GM23338 (cell line): ENCODE measurements around the gene EBF4. TPM values are rescaled to one million over a fixed set of nuclear protein-coding genes. Genes with fewer than 3 reads are reported as not detected.

Experiments
- ATAC-seq: fragments of 200-7000 bp; cut with Tn5 transposase; 3 replicates; pipeline ENCODE4 v1.9.1; 2020
- DNase-seq: peaks from one replicate; pipeline ENCODE4 v3.0.0-alpha.2; 2015; ENCODE audit warnings: low spot score
- H2AFZ ChIP-seq: fragments of 200-600 bp; sonication (generic); 2 replicates; pipeline ENCODE4 v1.8.0; 2016; ENCODE audit warnings: antibody characterized with exemption, mild to moderate bottlenecking, moderate library complexity
- H3F3A ChIP-seq: fragments of 200-600 bp; sonication (generic); replicated peaks from 2 replicates; pipeline ENCODE4 v1.8.0; 2017; ENCODE audit warnings: antibody characterized with exemption, mixed run types, low read depth
- H3K27ac ChIP-seq: fragments of 200-600 bp; sonication (generic); 2 replicates; pipeline ENCODE4 v1.6.1; 2016; ENCODE audit warnings: low read depth
- H3K27me3 ChIP-seq: fragments of 200-600 bp; sonication (generic); 2 replicates; pipeline ENCODE4 v1.8.0; 2016; ENCODE audit warnings: mild to moderate bottlenecking, mixed run types, moderate library complexity; ENCODE audit not compliant: insufficient read depth
- H3K36me3 ChIP-seq: fragments of 200-600 bp; sonication (generic); 2 replicates; pipeline ENCODE4 v1.8.0; 2016; ENCODE audit warnings: mild to moderate bottlenecking; ENCODE audit not compliant: insufficient read depth
- H3K4me1 ChIP-seq: fragments of 200-600 bp; sonication (generic); 2 replicates; pipeline ENCODE4 v1.8.0; 2016; ENCODE audit warnings: mild to moderate bottlenecking, moderate library complexity; ENCODE audit not compliant: insufficient read depth
- H3K4me2 ChIP-seq: fragments of 200-600 bp; sonication (generic); 2 replicates; pipeline ENCODE4 v1.7.1; 2017; ENCODE audit warnings: mixed run types
- H3K4me3 ChIP-seq: fragments of 200-600 bp; sonication (generic); 2 replicates; pipeline ENCODE4 v1.6.1; 2016; ENCODE audit warnings: mixed run types
- H3K79me2 ChIP-seq: fragments of 200-600 bp; sonication (generic); replicated peaks from 2 replicates; pipeline ENCODE4 v1.8.0; 2017; ENCODE audit warnings: mild to moderate bottlenecking; ENCODE audit not compliant: insufficient read depth
- H3K9me2 ChIP-seq: fragments of 200-600 bp; sonication (generic); 2 replicates; pipeline ENCODE4 v1.8.0; 2017; ENCODE audit not compliant: insufficient read depth
- H4K20me1 ChIP-seq: fragments of 200-600 bp; sonication (generic); replicated peaks from 2 replicates; pipeline ENCODE4 v1.8.0; 2017; ENCODE audit warnings: mild to moderate bottlenecking; ENCODE audit not compliant: insufficient read depth
- H3K27ac Mint-ChIP-seq: 2 replicates; pipeline ENCODE4 v1.8.0; 2020; ENCODE audit warnings: inconsistent platforms, mild to moderate bottlenecking, moderate library complexity, mixed read lengths
- H3K27me3 Mint-ChIP-seq: 3 replicates; pipeline ENCODE4 v1.8.0; 2022; ENCODE audit warnings: low read depth, mild to moderate bottlenecking, moderate library complexity, mixed read lengths, inconsistent platforms; ENCODE audit not compliant: insufficient read depth, poor library complexity
- H3K36me3 Mint-ChIP-seq: 3 replicates; pipeline ENCODE4 v1.8.0; 2021; ENCODE audit warnings: low read depth, mild to moderate bottlenecking, inconsistent platforms, moderate library complexity, mixed read lengths
- H3K4me1 Mint-ChIP-seq: 3 replicates; pipeline ENCODE4 v1.8.0; 2020; ENCODE audit warnings: mild to moderate bottlenecking, inconsistent platforms, mixed read lengths
- H3K4me3 Mint-ChIP-seq: 3 replicates; pipeline ENCODE4 v1.8.0; 2021; ENCODE audit warnings: moderate library complexity, mild to moderate bottlenecking, inconsistent platforms, mixed read lengths
- H3K9me3 Mint-ChIP-seq: 3 replicates; pipeline ENCODE4 v1.8.0; 2020; ENCODE audit warnings: moderate library complexity, mild to moderate bottlenecking, inconsistent platforms, mixed read lengths
- CREB1 ChIP-seq: fragments of 250-450 bp; sonication (Bioruptor Pico); IDR thresholded peaks from 2 replicates; pipeline ENCODE4 v1.5.0; 2020; ENCODE audit warnings: low read depth, mild to moderate bottlenecking, moderate library complexity
- ETS1 ChIP-seq: IDR thresholded peaks from 2 replicates; pipeline ENCODE4 v1.6.1; 2016; ENCODE audit warnings: antibody characterized with exemption
- EZH2 ChIP-seq: fragments of 200-600 bp; sonication (generic); IDR thresholded peaks from one replicate; pipeline ENCODE4 v1.8.0; 2017; ENCODE audit warnings: antibody characterized with exemption, mild to moderate bottlenecking, low read depth; ENCODE audit not compliant: unreplicated experiment
- EZH2phosphoT487 ChIP-seq: fragments of 200-600 bp; sonication (generic); IDR thresholded peaks from one replicate; pipeline ENCODE4 v1.8.1; 2018; ENCODE audit warnings: antibody characterized with exemption; ENCODE audit not compliant: unreplicated experiment
- JUNB ChIP-seq: IDR thresholded peaks from one replicate; pipeline ENCODE4 v1.6.1; 2016; ENCODE audit warnings: antibody characterized with exemption; ENCODE audit not compliant: unreplicated experiment
- POLR2AphosphoS5 ChIP-seq: IDR thresholded peaks from 2 replicates; pipeline ENCODE4 v1.6.1; 2016; ENCODE audit warnings: antibody characterized with exemption, low read depth
- REST ChIP-seq: IDR thresholded peaks from one replicate; pipeline ENCODE4 v1.6.1; 2018; ENCODE audit warnings: antibody characterized with exemption; ENCODE audit not compliant: unreplicated experiment
- STAT1 ChIP-seq: IDR thresholded peaks from one replicate; pipeline ENCODE4 v1.6.1; 2016; ENCODE audit warnings: antibody characterized with exemption; ENCODE audit not compliant: unreplicated experiment
- ZNF114 ChIP-seq: fragments of 250-450 bp; sonication (Bioruptor Pico); IDR thresholded peaks from 2 replicates; pipeline ENCODE4 v1.5.0; 2020; ENCODE audit warnings: mild to moderate bottlenecking, moderate library complexity
- ZNF331 ChIP-seq: fragments of 250-450 bp; sonication (Bioruptor Pico); IDR thresholded peaks from 2 replicates; pipeline ENCODE4 v1.5.0; 2020; ENCODE audit warnings: low read depth, mild to moderate bottlenecking, moderate library complexity
- polyA plus RNA-seq: library from polyadenylated mRNA; unstranded; fragments of >200 nt; fragmentation: Nextera tagmentation; extraction: Ambion mirVana; gene quantifications from 2 replicates; pipeline ENCODE4 v1.2.1, GENCODE V29; 2016
- total RNA-seq: library from RNA; depleted of rRNA; stranded (reverse); fragments of >200 nt; shearing (Covaris generic); gene quantifications from 2 replicates; pipeline ENCODE4 v1.2.3, GENCODE V29; 2014
- TF ChIP-seq, protein P1 (sequence below), 2 experiments: fragments of 200-600 bp in 1 of 2; sonication (generic) in 1 of 2; conservative IDR thresholded peaks; 2 replicates each; pipeline versions ENCODE4 v1.5.1 to v1.6.1; 2016 to 2017; ENCODE audit warnings: antibody characterized with exemption in 2 of 2, low read depth in 2 of 2, mild to moderate bottlenecking in 2 of 2, moderate library complexity in 1 of 2

The EBF4 gene
- total and polyA plus RNA-seq, 2 experiments from 2014 or later, result 0.66 to 1.6 TPM

GRCh38 chr20:2798814-2799213, 106.2 kb downstream of the EBF4 start:
- H3K27ac Mint-ChIP-seq, result no peak overlapping the region
- no peak overlapping the region for H3K27ac ChIP-seq
- no peaks in the 10 kb centered on the region for H3K36me3 ChIP-seq
- H3K27me3 Mint-ChIP-seq, result peaks cover 42% of the 10 kb centered on the region
- no peak overlapping the region; the same call in 1 of the 2 replicates for H2AFZ ChIP-seq
- ATAC-seq, result peak; percentile 13
- H3F3A ChIP-seq, result 0 out of 2 replicates have a peak, but pooled peaks cover 4% of the 10 kb centered on the region
- TF ChIP-seq CREB1 (CRISPR knock-in tag) (no peak), POLR2AphosphoS5 (no peak), EZH2 (no peak), JUNB (no peak), STAT1 (no peak), ZNF331 (CRISPR knock-in tag) (no peak), EZH2phosphoT487 (no peak), REST (no peak), ETS1 (no peak), ZNF114 (CRISPR knock-in tag) (no peak)
- peaks cover 26% of the 10 kb centered on the region for H3K4me1 Mint-ChIP-seq
- H3K36me3 Mint-ChIP-seq, result peaks cover 33% of the 10 kb centered on the region
- peaks cover 49% of the 10 kb centered on the region for H3K27me3 ChIP-seq
- DNase-seq, result peak; percentile 45
- peak overlapping the region; percentile 97 for H3K4me3 Mint-ChIP-seq
- H3K9me2 ChIP-seq, result no peaks in the 10 kb centered on the region
- H3K9me3 Mint-ChIP-seq, result no peaks in the 10 kb centered on the region
- peak overlapping the region; percentile 98; the same call in 1 of the 2 replicates for H3K4me2 ChIP-seq
- peak overlapping the region; percentile 79; the same call in 1 of the 2 replicates for H3K4me3 ChIP-seq
- H3K79me2 ChIP-seq, result no peaks in the 10 kb centered on the region
- peaks cover 3% of the 10 kb centered on the region; the same call in 1 of the 2 replicates for H4K20me1 ChIP-seq
- H3K4me1 ChIP-seq, result peaks cover 19% of the 10 kb centered on the region; the same call in 1 of the 2 replicates

DNA sequence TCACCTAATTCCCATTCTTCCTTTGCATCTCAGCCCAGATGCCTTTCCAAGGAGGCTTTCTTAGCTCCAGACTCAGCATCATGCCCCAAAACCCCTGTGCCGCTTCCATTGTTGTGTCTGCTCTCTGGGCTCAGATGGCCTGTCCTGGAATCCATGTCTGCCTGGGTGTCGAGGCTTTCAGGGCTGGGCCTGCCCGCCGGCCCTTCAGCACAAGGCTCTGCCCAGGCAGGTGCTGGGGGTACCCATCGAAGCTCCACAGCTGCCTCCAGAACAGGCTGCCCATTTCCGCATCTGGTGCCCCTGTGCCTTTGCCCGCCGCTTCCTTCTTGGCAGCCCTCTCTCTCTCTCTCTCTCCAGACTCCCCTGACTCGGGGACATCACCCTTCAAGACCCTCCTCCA, 106.7 kb downstream of the EBF4 start:
- H3K27ac ChIP-seq, result no peak overlapping the region
- peak overlapping the region; percentile 98 for H3K4me2 ChIP-seq
- peaks cover 20% of the 10 kb centered on the region for H3K4me1 ChIP-seq
- ATAC-seq (no peak; the same call in 1 of the 3 replicates), DNase-seq (peak; percentile 17)
- H3K79me2 ChIP-seq, result no peaks in the 10 kb centered on the region
- peak overlapping the region; percentile 97 for H2AFZ ChIP-seq
- Mint-ChIP-seq H3K36me3 (peaks cover 33% of the 10 kb centered on the region), H3K9me3 (no peaks in the 10 kb centered on the region), H3K27me3 (peaks cover 47% of the 10 kb centered on the region), H3K27ac (no peak overlapping the region), H3K4me1 (peaks cover 27% of the 10 kb centered on the region), H3K4me3 (peak overlapping the region; percentile 97)
- H3K36me3 ChIP-seq, result no peaks in the 10 kb centered on the region
- peak overlapping the region; percentile 79 for H3K4me3 ChIP-seq
- 0 out of 2 replicates have a peak, but pooled peaks cover 4% of the 10 kb centered on the region for H3F3A ChIP-seq
- peaks cover 54% of the 10 kb centered on the region for H3K27me3 ChIP-seq
- H4K20me1 ChIP-seq, result peaks cover 3% of the 10 kb centered on the region; the same call in 1 of the 2 replicates
- TF ChIP-seq REST (no peak), ETS1 (no peak), CREB1 (CRISPR knock-in tag) (no peak)
- TF ChIP-seq, protein P1, sequence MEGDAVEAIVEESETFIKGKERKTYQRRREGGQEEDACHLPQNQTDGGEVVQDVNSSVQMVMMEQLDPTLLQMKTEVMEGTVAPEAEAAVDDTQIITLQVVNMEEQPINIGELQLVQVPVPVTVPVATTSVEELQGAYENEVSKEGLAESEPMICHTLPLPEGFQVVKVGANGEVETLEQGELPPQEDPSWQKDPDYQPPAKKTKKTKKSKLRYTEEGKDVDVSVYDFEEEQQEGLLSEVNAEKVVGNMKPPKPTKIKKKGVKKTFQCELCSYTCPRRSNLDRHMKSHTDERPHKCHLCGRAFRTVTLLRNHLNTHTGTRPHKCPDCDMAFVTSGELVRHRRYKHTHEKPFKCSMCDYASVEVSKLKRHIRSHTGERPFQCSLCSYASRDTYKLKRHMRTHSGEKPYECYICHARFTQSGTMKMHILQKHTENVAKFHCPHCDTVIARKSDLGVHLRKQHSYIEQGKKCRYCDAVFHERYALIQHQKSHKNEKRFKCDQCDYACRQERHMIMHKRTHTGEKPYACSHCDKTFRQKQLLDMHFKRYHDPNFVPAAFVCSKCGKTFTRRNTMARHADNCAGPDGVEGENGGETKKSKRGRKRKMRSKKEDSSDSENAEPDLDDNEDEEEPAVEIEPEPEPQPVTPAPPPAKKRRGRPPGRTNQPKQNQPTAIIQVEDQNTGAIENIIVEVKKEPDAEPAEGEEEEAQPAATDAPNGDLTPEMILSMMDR (conservative IDR thresholded peaks at IDR 0.05; ENCODE audit: low read depth in 2 of 2), result no peak
- no peaks in the 10 kb centered on the region for H3K9me2 ChIP-seq
